Endometrial microvascular endothelial cells (primary cell): ENCODE results near the gene GPBP1L1. TPM values are rescaled to one million over a fixed set of nuclear protein-coding genes. Genes with fewer than 3 reads are reported as not detected.
"Not testable (repeated sequence)": the region's sequence is repeated elsewhere in the genome, so short reads cannot be mapped to it uniquely, and the experiment has no call there.

Source experiments
- in situ Hi-C: cut with HindIII; loops from 2 replicates; pipeline ENCODE4 v1.10.0; 2017; ENCODE audit warnings: low sequenced_read_pairs, low pct_unique_long_range_greater_than_20kb; ENCODE audit errors: inconsistent ontology term
- total RNA-seq: library from RNA; depleted of rRNA; stranded (reverse); fragments of >200 nt; gene quantifications from one replicate; pipeline ENCODE4 v1.2.3, GENCODE V29; 2015; ENCODE audit errors: inconsistent ontology term

The GPBP1L1 gene
- total RNA-seq, 1 donor from 2014 or later, result 54.6 TPM

- in situ Hi-C loops, result no loop called here
These were observed 73.3 kb downstream of the GPBP1L1 start for GRCh38 chr1:45612941-45613579.

- in situ Hi-C loops, result no loop called here
These were observed 75.6 kb downstream of the GPBP1L1 start for GRCh38 chr1:45610589-45611226.

- in situ Hi-C loops, result no loop called here
These were observed 77.9 kb downstream of the GPBP1L1 start for GRCh38 chr1:45608175-45609156.

GRCh38 chr1:45607404-45608074 lies 78.8 kb downstream of the GPBP1L1 start:
- in situ Hi-C loops, result no loop called here

DNA sequence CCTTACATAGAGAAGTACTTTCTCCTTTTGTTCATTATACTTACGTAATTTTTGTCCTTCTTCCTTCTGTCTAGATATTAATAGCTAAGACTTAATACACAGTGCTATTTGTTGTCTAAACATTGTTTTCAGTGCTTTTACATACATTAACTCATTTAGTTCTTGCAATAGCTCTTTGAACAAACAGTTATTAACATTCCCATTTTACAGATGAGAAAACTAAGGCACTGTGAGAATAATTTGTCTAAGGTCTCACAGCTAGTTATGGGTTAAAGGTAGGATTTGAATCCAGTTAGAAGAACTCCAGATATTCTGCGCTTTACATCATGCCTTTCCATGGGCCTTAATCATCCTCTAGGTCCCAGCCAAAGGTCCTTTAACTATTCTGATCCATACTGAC lies 82.1 kb downstream of the GPBP1L1 start:
- in situ Hi-C loops, result no loop called here

DNA sequence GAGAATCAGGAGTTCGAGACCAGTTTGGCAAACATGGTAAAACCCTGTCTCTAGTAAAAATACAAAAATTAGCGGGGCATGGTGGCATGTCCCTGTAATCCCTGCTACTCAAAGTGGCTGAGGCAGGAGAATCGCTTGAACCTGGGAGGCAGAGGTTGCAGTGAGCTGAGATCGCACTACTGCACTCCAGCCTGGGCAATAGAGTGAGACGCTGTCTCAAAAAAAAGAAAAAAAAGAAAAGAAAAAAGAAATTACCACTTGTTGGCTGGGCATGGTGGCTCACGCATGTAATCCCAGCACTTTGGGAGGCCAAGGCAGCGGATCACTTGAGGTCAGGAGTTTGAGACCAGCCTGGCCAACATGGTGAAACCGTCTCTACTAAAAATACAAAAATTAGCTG lies 89.6 kb downstream of the GPBP1L1 start:
- in situ Hi-C loops, result not testable (repeated sequence)

- in situ Hi-C loops, result no loop called here
These were observed 91.9 kb downstream of the GPBP1L1 start for GRCh38 chr1:45594412-45594811.

- in situ Hi-C loops, result no loop called here
These were observed 96.5 kb downstream of the GPBP1L1 start for GRCh38 chr1:45589861-45590260.

DNA sequence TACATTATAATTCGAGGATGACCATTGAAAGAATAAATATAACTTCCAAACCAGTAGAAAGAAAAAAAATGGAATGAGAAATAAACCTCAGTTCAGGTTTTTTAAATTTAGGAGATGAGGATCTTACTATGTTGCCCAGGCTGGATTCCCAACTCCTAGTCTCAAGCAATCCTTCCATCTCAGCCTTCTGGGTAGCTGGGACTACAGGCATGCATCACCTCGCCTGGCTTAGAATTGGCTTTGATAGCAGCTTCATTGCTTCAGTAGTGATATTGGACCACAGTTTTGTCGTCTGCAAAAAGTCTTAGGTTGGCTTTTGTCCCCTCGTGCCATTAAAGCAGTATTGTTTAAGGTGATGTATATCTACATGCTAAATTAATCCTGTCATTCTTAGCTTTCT lies 99.6 kb downstream of the GPBP1L1 start:
- in situ Hi-C loops, result no loop called here

GRCh38 chr1:45585496-45586075 lies 100.7 kb downstream of the GPBP1L1 start:
- in situ Hi-C loops, result no loop called here

DNA sequence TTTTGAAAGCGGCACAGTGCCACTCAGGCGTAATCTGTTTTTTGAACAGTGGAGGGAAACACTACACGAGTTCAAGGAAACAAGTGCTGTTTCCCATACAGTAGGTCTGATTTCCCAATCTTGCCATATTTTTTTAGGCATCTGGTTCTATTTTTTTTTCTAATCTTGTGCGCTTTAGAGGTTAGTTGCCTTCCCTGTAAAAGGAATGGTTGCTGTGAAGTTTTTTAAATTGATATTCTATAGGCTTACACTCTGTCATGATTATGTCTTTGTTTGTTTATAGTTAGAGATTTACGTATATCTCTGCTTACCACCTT lies 101.3 kb downstream of the GPBP1L1 start:
- in situ Hi-C loops, result no loop called here

GRCh38 chr1:45584351-45585109 lies 101.8 kb downstream of the GPBP1L1 start:
- in situ Hi-C loops, result no loop called here

DNA sequence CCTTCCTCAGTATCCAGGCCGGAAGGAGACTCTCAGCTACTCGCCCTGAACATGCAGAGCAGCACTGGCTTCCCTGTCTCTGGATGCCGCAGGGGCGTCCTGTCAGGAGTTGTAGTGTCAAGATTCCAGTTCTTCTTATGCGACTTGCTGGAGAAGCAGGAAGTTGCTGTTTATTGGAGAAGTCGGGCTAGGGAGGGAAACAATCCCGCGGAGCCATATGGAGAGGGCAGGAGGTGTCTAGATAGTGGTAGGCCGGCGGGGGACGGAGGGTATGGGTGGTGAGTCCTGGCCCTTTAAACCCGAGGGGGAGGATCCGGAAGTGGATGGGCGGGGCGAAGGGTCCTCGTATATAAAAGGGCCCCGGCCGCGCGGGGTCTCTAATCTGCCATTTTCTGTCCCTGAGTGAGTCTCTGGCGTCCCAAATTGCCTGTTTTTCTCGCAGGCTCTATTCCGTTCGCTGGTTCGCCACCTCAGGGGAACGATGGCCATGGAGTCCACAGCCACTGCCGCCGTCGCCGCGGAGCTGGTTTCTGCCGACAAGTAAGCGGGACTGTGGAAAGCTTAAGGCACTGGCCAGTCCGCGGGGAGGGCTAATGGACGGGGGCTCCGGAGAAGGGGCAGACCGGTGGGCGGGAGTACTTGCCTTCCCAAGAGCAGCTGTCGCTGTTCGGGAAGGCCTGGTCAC lies 102.5 kb downstream of the GPBP1L1 start, which contains the start of gene NASP:
TSS of gene NASP (plus strand) at position 376 of the 685 bp plus-strand sequence. CDS start at position 482, 106 bp downstream.
- in situ Hi-C loops, result no loop called here

DNA sequence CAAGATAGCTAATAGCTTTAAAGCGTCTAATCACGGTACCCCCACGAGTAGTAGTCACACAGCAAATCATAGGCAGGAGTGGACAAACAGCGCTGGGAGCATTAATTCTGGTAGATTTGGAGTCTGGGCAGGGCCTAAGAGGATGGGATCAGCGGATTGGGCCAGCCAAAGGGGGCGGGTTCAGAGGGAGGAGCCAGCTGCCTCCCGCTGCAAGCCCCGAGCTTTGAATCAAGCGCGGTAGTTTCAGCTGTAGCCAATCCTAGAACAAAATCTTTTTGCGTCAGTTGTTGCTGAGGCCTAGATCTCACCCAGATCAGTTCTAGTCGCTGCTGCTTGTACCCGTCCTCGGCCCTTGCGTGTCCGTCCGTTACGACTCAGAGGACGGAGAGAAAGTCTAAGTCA lies 103.1 kb downstream of the GPBP1L1 start:
- in situ Hi-C loops, result no loop called here
